GM19455 (cell line): Measurements from ENCODE around the gene SLC44A4.
"Not testable (repeated sequence)": the region's sequence is repeated elsewhere in the genome, so short reads cannot be mapped to it uniquely, and the experiment has no call there.

ENCODE experiments used
- ATAC-seq: cut with Tn5 transposase; IDR thresholded peaks from one replicate; pipeline ENCODE4 v1.9.1; 2021; ENCODE audit not compliant: unreplicated experiment

Gene SLC44A4

DNA sequence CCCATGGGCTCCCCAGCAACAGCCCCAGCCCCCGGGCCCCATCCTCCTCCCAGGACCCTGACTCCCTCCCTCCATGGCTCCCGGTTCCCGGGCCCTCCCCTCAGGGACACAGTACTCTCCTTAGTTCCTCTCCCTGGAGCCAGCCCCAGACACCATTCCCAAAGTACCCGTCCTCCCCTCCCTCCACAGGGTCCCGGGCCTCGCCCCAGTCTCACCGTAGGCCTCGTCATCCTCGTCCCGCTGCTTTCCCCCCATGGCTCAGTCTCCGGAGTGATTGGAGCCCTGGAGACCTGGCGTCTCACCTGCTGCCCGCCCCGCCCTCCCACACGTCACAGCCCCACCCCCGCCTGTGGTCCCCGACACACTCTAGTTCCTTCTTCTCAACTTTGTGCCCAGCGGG lies at the start of gene SLC44A4:
TSS of gene SLC44A4 (minus strand) at position 272 of the 400 bp plus-strand sequence. CDS start at position 255, 17 bp downstream.
- no peak for ATAC-seq

DNA sequence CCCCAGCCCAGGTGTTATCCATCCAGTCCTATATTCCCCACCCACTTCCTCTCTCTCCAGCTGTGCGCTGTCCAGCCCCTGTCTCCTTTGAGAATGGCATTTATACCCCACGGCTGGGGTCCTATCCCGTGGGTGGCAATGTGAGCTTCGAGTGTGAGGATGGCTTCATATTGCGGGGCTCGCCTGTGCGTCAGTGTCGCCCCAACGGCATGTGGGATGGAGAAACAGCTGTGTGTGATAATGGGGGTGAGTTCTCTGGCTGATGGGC lies 49.8 kb upstream of the SLC44A4 start:
- no peak for ATAC-seq

DNA sequence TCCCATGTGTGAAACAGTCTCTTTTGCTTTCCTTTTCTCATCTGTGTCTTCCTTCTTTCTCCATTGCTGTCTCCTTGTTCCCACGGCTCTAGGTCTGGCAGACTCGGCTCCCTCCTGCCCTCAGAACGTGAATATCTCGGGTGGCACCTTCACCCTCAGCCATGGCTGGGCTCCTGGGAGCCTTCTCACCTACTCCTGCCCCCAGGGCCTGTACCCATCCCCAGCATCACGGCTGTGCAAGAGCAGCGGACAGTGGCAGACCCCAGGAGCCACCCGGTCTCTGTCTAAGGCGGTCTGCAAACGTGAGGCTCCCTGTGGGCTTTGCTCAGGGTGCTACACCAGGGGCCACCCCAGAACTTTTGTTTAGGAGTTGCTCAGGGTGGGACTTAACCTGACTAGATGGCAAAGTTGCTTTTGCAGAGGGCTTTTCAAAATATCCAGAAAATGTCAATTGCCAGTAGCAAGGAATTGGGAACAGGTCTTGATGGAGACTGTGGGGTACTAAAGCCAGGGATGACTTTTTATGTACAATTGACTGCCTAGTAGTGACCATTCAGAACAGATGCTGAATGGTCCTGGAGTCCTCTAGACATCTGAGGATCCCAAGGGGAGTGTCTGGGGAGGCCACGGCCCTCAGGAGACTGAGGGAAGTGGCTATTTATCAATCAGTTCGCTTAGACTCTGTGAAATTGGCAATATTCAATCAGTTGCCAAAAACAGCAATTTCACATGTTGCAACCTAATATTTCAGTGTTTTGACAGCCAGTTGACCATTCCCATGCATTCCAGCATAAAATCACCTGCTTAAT lies 49.3 kb upstream of the SLC44A4 start:
- no peak for ATAC-seq

DNA sequence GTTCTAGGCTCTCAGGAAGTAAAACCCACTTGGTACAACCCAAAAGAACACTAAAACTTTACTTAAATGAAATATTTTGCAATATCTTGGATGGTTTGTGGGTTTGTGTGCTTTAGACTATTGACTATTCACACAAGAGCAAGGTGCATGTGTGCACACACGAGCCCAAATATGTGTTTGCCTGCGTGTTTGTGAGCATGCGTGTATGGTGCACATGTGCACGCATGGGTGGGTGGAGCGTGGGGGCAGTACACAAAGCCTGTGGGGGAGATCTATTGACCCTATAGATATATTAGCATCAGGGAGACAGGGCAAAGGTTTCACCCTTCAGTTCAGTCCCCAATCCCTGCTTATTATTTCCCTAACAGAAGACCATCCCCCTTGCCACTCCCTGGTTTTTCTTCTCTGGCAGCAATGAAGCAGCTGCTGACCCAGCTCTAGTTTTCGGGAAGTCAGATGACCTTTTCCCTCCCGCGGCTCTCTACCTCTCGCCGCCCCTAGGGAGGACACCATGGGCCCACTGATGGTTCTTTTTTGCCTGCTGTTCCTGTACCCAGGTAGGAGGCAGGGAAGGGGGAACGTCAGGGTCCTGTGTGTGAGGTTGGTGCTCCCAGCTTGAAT lies 48.6 kb upstream of the SLC44A4 start, which contains the start of gene C2:
TSS of gene C2 (plus strand) at position 476 of the 621 bp plus-strand sequence. CDS start at position 512, 36 bp downstream.
- ATAC-seq, result no peak

DNA sequence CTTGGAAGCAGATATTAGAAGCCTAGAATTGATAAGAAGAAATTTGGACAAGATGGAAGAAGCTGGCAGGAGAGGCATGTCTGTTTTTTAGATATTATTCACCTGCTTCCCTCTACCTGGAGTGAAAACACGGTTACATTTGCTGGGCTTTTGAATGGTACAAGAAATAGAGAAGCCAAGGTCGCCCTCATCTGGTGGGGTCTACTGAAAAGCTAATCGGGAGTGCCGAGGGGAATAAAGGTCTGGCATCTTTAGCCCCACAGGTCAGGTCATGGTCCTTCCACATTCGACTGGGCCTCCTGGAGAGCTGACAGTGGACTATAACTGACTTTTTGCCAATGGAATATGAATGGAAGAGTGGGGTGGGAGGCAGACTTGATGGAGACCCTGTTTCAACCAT lies 44.1 kb upstream of the SLC44A4 start:
- no peak for ATAC-seq

DNA sequence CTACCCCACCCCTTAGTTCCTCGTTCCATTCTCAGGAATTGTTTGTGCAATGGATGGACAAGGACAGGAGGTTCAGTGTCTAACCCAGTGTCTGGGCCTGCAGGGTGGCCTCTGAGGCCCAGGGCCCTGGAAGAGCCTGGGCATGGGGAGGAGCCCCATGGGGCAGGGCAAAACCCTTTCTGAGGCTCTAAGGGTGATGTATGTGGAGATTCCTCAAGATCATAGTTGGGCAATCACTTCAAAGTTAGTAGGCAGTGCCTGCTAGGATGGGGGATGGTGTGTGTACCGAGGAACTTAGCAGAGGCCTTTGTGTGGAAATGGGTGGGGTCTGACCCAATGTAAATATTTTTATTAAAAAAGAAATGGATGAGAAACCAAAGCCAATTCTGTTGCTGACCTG lies 42.0 kb upstream of the SLC44A4 start:
- ATAC-seq, result no peak

DNA sequence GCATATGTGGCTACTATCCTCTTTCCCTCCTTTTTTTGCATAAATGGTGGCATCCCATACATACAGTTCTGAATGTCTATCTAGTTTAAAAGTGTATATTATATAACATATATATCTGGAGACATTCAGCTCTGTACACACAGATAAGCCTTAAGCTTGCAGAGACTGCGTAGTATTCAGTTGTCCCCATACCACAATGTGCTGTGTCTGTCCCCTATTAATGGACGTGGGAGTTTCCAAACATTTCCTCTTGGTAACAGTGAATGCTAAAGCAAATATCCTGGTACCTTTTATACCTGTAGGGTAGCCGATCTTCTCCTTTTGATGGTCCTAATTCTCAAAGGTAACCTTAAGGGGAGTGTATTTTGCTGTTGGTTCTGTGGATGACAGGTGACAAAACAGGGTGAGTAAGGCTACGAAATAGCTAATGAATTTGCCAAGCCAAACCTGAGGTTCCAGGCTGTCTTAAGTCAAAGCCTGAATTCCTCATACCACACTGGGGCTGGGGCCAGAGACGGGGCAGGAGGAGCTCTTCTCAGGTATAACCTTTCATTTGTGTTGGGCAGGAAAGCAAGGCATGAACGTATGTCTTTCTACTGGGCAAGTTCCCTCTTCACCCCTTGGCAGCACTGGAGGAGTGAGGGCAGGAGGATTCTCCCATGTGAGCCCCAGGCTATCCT lies 41.0 kb upstream of the SLC44A4 start:
- ATAC-seq, result no peak

DNA sequence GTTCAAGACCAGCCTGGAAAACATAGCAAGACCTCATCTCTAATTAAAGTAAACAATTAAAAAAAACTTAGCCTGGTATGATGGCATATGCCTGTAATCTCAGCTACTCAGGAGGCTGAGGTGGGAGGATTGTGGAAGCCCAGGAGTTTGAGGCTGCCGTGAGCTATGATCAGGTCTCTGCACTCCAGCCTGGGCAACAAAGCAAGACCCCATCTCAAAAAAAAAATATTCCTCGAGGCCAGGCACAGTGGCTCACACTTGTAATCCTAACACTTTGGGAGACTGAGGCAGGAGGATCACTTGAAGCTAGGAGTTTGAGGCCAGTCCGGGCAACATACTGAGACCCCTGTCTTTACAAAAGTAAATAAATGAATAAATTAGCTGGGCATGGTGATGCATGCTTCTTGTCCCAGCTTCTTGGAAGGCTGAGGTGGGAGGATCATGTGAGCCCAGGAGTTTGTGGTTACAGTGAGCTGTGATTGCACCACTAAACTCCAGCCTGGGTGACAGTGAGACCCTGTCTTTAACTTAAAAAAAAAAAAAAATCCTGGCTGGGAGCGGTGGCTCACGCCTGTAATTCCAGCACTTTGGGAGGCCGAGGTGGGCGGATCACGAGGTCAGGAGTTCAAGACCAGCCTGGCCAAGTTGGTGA lies 39.4 kb upstream of the SLC44A4 start:
- ATAC-seq, result no peak

DNA sequence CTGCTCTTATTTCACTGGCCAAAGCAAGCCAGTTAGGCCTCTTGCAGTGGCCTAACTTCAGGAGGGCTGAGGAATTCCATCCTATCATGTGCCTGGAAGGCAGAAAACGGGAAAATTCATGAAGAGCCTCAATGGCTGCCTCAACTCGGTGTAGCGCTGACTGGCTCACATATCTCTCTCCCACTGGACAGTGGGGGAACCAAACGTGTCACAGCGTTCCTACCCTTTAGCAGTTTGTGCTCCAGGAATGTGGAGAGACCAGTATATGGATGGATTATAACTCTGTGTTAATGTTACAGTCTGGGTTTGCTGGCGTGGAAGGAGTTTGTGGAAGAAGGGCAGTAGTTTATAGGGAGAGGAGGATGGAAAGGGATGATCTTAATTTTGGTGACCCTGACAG lies 37.0 kb upstream of the SLC44A4 start:
- ATAC-seq, result no peak

DNA sequence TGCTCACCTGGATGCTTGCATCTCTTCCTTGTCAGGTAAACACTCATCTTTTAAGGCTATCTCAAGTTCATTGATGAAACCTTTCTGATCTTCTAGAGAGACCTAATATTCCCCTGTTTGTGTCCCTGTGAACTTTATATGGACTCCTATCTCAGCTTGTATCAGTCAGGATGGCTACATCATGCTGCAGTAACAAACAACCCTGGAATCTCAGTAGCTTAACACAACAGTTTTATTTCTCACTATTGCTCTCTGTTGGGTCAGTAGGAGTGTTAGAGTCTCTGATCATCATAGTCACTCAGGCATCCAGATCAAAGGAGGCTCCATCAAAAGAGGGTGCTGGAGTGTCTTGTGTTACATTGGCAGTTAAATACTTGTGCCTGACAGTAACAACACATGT lies 36.6 kb upstream of the SLC44A4 start:
- ATAC-seq, result no peak

DNA sequence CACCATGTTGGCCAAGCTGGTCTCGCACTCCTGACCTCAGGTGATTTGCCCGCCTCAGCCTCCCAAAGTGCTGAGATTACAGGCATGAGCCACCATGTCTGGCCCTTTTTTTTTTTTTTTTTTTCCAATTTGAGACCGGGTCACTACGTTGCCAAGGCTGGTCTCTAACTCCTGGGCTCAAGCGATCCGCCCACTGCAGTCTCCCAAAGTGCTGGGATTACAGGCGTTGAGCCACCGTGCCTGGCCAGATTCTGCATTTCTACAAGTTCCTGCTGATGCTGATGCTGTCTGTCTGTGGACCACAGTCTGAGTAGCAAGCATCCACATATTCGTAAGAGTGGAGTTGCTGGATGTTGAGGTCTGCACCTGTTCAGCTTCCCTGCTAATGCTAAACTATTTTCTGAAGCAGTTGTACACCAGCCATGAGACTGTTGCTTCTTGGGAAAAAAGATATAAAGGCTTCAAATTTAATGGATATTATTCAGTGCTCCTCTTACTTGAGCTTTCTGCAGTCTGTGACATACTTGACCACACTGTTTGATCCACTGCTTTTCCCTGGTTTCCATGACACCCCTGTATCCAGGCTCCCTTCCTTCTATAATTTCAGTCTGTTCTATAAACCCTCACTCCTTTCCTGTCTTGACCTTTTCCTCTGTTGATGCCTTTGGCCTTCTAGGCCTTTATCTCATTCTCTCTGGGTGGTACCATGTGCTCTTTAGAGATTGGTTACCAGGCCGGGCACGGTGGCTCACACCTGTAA lies 33.2 kb upstream of the SLC44A4 start:
- ATAC-seq, result no peak

DNA sequence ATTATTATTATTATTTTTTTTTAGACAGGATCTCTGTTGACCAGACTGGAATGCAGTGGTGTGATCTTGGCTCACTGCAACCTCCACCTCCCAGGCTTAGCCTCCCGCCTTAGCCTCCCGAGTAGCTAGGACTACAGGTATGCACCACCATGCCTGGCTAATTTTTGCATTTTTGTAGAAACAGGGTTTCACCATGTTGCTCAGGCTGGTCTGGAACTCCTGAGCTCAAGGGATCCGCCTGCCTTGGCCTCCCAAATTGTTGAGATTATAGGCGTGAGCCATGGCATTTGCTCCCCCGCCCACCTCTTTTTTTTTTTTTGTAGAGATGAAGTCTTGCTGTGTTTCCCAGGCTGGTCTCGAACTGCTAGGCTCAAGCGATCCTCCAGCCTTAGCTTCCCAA lies 30.5 kb upstream of the SLC44A4 start:
- ATAC-seq, result not testable (repeated sequence)

DNA sequence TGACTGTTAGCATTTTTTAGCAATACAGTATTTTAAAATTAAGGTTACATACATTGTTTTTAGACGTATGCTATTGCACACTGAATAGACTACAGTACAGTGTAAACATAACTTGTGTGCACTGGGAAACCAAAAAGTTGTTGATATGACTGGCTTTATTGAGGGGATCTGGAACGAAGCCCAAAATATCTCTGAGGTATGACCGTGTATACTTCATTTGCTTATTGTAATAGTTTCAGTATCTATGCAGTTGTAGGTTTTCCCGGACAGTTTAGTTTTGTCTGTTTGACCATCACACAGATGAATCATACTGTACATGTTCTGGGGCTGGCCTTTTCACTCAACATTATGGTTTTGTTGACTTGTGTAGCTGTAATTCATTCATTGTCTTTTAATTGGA lies 30.0 kb upstream of the SLC44A4 start:
- ATAC-seq, result peak; percentile 65

DNA sequence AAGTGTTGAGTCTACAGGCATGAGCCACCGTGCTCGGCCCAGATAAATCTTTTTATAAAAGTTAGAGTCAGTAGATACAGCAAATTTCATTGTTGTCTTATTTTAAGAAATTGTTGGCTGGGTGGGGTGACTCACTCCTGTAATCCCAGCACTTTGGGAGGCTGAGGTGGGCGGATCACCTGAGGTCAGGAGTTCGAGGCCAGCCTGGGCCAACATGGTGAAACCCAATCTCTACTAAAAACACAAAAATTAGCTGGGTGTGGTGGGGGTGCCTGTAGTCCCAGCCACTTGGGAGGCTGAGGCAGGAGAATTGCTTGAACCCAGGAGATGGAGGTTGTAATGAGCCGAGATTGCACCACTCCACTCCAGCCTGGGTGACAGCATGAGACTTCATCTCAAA lies 29.5 kb upstream of the SLC44A4 start:
- not testable (repeated sequence) for ATAC-seq

DNA sequence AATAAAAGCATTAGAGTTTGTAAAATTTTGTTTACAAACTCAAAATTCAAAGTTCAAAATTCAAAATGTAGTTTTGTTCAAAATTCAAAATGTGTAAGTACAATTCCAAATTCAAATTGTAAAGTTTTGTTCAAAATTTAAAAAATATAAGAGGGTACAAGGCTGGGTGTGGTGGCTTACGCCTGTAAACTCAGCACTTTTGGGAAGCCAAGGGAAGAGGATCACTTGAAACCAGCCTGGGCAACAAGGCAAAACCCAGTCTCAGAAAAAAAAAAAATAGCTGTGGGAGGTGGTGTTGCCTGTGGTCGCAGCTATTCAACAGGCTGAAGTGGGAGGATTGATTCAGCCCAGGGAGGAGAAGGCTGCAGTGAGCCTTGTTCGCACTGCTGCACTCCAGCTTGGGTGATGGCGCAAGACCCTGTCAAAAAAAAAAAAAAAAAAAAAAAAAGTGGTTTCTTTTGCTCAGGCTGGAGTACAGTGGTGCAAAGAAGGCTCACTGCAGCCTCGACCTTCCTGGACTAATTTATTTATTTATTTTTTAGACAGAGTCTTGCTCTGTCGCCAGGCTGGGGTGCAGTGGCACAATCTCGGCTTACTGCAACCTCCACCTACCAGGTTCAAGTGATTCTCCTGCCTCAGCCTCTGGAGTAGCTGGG lies 28.5 kb upstream of the SLC44A4 start:
- no peak for ATAC-seq

DNA sequence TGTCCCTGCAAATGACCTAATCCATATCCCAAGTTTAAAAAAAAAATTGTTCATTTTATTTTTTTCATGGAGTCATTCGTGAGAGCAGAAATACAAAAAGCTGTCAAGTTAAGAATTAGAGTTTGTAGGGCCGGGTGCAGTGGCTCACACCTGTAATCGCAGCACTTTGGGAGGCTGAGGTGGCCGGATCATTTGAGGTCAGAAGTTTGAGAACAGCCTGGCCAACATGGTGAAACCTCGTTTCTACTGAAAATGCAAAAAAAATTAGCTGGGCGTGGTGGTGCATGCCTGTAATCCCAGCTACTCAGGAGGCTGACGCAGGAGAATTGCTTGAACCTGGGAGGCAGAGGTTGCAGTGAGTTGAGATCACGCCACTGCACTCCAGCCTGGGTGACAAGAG lies 27.9 kb upstream of the SLC44A4 start:
- ATAC-seq, result not testable (repeated sequence)

DNA sequence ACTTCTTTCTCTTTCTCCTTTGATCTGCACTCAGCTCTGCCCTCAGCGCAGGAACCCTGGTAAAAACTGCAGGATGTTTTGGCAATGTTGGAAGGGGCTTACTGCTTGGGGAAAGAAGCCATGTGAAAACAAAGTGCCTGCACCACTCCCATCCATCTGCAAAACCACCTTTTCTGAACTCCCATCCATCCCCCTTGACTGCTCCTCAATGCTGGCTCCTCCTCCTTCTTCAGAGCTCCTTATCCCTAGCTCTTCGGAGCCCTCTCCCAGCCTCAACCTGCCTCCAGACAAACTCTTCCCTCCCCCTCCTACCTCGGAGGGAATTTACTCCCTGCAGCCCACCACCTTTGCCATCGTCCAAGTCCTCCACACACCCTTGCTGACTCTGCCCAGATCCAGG lies 27.3 kb upstream of the SLC44A4 start:
- ATAC-seq, result no peak

DNA sequence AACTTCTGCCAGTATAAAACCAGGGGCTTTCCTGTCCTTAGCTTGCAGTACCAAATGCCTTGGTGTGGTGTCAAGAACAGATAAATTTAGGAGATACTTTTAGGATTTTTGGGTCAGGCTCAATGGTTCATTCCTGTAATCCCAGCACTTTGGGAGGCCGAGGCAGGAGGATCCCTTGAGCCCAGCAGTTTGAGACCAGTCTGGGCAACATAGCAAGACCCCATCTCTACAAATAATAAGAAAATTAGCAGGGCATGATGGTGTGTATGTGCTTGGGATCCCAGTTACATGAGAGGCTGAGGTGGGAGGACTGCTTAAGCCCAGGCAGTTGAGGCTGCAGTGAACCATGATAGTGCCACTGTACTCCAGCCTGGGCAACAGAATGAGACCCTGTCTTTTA lies 26.2 kb upstream of the SLC44A4 start:
- ATAC-seq, result no peak

DNA sequence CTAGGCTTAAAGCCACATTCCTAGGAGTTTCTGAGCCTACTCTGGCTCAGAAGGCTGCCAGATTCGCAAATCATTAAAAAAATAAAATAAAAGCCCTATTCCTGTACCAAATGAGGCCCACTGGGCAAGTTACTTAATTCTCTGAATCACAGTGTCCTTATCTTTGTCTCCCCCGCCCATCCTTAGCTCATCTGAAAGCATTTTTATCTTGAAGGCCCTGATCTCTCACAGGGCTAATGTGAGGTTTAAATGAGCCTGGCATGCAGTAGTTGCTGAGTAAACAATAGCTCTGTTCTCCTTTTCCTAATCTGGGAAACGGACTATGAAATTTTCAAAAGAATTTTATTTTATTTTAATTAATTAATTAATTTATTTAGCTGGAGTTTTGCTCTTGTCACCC lies 25.2 kb upstream of the SLC44A4 start:
- no peak for ATAC-seq

DNA sequence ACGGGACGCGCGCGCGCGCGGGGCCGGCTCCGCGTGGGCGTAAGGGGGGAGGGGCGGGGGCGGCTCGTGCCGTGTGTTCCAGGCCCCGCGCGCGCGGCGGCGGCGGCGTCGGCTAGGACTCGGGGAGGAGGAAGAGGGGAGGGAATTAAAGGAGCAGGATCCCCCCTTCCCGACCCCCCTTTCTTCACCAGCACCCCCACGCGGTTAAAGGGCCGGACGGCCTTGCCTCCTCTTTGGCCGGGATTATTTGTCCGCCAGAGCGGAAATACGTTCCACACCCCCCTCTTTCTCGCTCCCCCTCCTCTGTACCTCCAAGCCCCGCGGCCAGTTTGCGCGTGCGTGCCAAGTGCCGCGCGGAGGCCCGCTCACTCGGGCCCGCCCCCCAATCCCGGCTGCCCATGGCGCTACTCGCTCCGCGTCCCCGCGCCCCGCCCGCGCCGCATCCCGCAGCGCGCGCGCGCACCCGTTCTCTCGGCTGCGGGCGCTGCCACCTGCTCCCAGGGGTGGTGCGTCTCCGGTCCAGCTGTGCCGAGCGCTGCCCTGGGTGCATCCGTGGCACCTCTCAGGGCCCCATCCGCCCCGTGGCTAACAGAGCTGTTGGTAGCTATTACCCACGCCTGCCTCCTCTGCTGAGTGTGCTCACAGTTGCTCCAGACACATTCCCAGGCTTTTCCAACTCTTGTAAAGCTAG lies 23.3 kb upstream of the SLC44A4 start, which contains the start of gene ZBTB12:
TSS of gene ZBTB12 (minus strand) at position 134 of the 691 bp plus-strand sequence. CDS start 781 bp downstream, outside the sequence.
- no peak for ATAC-seq
